Activated naive CD4-positive, alpha-beta T cell treated with Interleukin-2 at 50 U/mL for 16 hours (primary cell): ENCODE measurements around the gene CTU2.

Experiments used
- DNase-seq: peaks from one replicate; pipeline ENCODE4 v3.0.0-alpha.2; 2020

The CTU2 gene

GRCh38 chr16:88715312-88716190, 9.2 kb downstream of the CTU2 start:
- DNase-seq = no peak

GRCh38 chr16:88716201-88716600, 9.9 kb downstream of the CTU2 start:
- no peak for DNase-seq

GRCh38 chr16:88716601-88717001, 10.3 kb downstream of the CTU2 start:
- no peak for DNase-seq

GRCh38 chr16:88718178-88718577, 11.9 kb downstream of the CTU2 start:
- no peak for DNase-seq

GRCh38 chr16:88719267-88719932, 13.1 kb downstream of the CTU2 start:
- DNase-seq = no peak

- DNase-seq = no peak
These were observed 13.6 kb downstream of the CTU2 start for GRCh38 chr16:88719933-88720296.

GRCh38 chr16:88720396-88720970, 14.2 kb downstream of the CTU2 start:
- no peak for DNase-seq

- DNase-seq = no peak
These were observed 14.9 kb downstream of the CTU2 start for GRCh38 chr16:88721236-88721635.

- no peak for DNase-seq
These were observed 15.8 kb downstream of the CTU2 start for GRCh38 chr16:88721815-88722755.

- no peak for DNase-seq
These were observed 16.6 kb downstream of the CTU2 start for GRCh38 chr16:88722784-88723506.

- no peak for DNase-seq
These were observed 17.2 kb downstream of the CTU2 start for GRCh38 chr16:88723507-88723887.

- DNase-seq = no peak
These were observed 17.6 kb downstream of the CTU2 start for GRCh38 chr16:88723911-88724310.

- no peak for DNase-seq
These were observed 18.7 kb downstream of the CTU2 start for GRCh38 chr16:88724855-88725555.

GRCh38 chr16:88725609-88726407, 19.5 kb downstream of the CTU2 start:
- no peak for DNase-seq

- DNase-seq = no peak
These were observed 20.1 kb downstream of the CTU2 start for GRCh38 chr16:88726408-88726749.

GRCh38 chr16:88726981-88727380, 20.7 kb downstream of the CTU2 start:
- no peak for DNase-seq

GRCh38 chr16:88727871-88728270, 21.6 kb downstream of the CTU2 start:
- DNase-seq = no peak

GRCh38 chr16:88730632-88731607, 24.6 kb downstream of the CTU2 start:
- DNase-seq = no peak

- DNase-seq = no peak
These were observed 25.4 kb downstream of the CTU2 start for GRCh38 chr16:88731699-88732098.
